ENCODE measurements around the gene WWOX.

DNA sequence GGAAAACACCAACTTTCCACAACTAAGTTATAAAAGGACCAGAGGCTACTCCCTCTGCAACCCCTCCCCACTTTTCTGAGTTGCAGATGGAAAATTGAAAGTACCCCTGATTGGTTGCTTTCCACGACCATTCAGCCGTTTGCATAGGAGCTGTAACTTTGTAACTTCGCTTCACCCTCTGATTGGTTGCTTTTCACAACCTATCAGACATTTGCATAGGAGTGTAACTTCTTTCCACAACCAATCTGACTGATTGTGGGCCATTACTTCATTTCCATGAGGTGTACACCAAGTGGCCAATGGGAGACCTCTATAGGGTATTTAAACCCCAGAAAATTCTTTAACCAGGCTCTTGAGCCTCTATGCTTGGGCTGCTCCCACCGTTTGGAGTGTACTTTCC is 644.1 kb downstream of the WWOX start:
- TF ChIP-seq, protein P1, sequence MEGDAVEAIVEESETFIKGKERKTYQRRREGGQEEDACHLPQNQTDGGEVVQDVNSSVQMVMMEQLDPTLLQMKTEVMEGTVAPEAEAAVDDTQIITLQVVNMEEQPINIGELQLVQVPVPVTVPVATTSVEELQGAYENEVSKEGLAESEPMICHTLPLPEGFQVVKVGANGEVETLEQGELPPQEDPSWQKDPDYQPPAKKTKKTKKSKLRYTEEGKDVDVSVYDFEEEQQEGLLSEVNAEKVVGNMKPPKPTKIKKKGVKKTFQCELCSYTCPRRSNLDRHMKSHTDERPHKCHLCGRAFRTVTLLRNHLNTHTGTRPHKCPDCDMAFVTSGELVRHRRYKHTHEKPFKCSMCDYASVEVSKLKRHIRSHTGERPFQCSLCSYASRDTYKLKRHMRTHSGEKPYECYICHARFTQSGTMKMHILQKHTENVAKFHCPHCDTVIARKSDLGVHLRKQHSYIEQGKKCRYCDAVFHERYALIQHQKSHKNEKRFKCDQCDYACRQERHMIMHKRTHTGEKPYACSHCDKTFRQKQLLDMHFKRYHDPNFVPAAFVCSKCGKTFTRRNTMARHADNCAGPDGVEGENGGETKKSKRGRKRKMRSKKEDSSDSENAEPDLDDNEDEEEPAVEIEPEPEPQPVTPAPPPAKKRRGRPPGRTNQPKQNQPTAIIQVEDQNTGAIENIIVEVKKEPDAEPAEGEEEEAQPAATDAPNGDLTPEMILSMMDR (optimal IDR thresholded peaks at IDR 0.05 in 1 of 3, IDR thresholded peaks at IDR 0.05 in 1 of 3, conservative IDR thresholded peaks at IDR 0.05 in 1 of 3; ENCODE audit: extremely low read depth in 1 of 3, insufficient read depth in 2 of 3, low read length in 3 of 3) = no peak
- no peak for TF ChIP-seq EZH2 (IDR thresholded peaks at IDR 0.05; ENCODE audit: low read length)

Measured in keratinocyte (primary cell).